Measurements from ENCODE around the gene TMSB15B. TPM values are rescaled to one million over a fixed set of nuclear protein-coding genes. Genes with fewer than 3 reads are reported as not detected.

Gene TMSB15B
- total and polyA plus RNA-seq, 2 donors (not counting 3 experiments of a cell fraction or from before 2014, with no cell fraction given), result 14.5 to 15.1 TPM

DNA sequence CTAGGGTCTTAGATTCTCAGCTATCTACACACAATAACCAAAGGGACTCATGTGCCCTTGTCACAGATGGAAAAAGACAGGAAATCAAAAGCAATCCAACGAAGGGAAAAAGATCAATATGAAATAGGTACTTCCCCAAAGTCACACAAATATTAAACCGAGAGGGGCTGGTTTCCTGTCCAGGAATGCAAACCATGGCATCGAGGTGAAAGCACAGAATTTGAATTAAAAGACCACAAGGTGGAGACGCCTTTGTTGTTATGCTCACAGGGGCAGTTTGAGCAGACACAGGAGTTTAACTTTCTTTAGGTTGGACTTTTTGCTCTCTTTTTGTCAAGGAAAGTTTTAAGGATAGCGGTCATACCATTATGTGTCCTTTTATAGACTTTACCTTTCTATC is 36.8 kb downstream of the TMSB15B start:
- no peak overlapping the region for H3K9ac ChIP-seq (replicated peaks; ENCODE audit: extremely low read depth, insufficient read depth, low read length)
- no peak overlapping the region for H3K27ac ChIP-seq (ENCODE audit: insufficient read depth, low read depth, low read length)
- H3K27me3 ChIP-seq (ENCODE audit: control insufficient read depth in 2 of 2, insufficient read depth in 2 of 2, low read length in 2 of 2), result no peaks in the 10 kb centered on the region
- H3K9me3 ChIP-seq (replicated peaks; ENCODE audit: control insufficient read depth, insufficient read depth, low read length), result no peaks in the 10 kb centered on the region
- CTCF ChIA-PET, result no interaction called here
- no peaks in the 10 kb centered on the region for H4K20me1 ChIP-seq (replicated peaks; ENCODE audit: control insufficient read depth, extremely low read depth, insufficient read depth, low read length)
- no peak overlapping the region for H2AFZ ChIP-seq (ENCODE audit: low read depth, low read length)
- no peaks in the 10 kb centered on the region for H3K79me2 ChIP-seq (ENCODE audit: control insufficient read depth, insufficient read depth, low read length)
- no peak for FAIRE-seq
- H3K36me3 ChIP-seq (ENCODE audit: control insufficient read depth in 2 of 2, extremely low read depth in 1 of 2, insufficient read depth in 2 of 2, low read length in 2 of 2), result no peaks in the 10 kb centered on the region
- H3K4me3 ChIP-seq (replicated peaks in 1 of 3; ENCODE audit: insufficient read depth in 1 of 3, low read depth in 1 of 3, low read length in 3 of 3), result no peak overlapping the region
- no peak for TF ChIP-seq GATA2 (IDR thresholded peaks at IDR 0.05; ENCODE audit: insufficient read depth, insufficient read length, low read depth, low read length)
- no peak for TF ChIP-seq JUN (IDR thresholded peaks at IDR 0.05; ENCODE audit: borderline replicate concordance, insufficient read depth, insufficient read length, low read depth)
- TF ChIP-seq EZH2 (IDR thresholded peaks at IDR 0.05; ENCODE audit: borderline replicate concordance, low read depth, low read length, severe bottlenecking), result no peak
- no peak for TF ChIP-seq MAX (IDR thresholded peaks at IDR 0.05; ENCODE audit: insufficient read depth, insufficient read length)
- TF ChIP-seq, protein P1, sequence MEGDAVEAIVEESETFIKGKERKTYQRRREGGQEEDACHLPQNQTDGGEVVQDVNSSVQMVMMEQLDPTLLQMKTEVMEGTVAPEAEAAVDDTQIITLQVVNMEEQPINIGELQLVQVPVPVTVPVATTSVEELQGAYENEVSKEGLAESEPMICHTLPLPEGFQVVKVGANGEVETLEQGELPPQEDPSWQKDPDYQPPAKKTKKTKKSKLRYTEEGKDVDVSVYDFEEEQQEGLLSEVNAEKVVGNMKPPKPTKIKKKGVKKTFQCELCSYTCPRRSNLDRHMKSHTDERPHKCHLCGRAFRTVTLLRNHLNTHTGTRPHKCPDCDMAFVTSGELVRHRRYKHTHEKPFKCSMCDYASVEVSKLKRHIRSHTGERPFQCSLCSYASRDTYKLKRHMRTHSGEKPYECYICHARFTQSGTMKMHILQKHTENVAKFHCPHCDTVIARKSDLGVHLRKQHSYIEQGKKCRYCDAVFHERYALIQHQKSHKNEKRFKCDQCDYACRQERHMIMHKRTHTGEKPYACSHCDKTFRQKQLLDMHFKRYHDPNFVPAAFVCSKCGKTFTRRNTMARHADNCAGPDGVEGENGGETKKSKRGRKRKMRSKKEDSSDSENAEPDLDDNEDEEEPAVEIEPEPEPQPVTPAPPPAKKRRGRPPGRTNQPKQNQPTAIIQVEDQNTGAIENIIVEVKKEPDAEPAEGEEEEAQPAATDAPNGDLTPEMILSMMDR (IDR thresholded peaks at IDR 0.05; ENCODE audit: extremely low read depth in 1 of 2, insufficient read depth in 1 of 2, low read depth in 1 of 2, low read length in 2 of 2), result no peak
- no peak for TF ChIP-seq POLR2AphosphoS5 (IDR thresholded peaks at IDR 0.05; ENCODE audit: insufficient read depth, low read depth, low read length)
- no peak for TF ChIP-seq POLR2A (IDR thresholded peaks at IDR 0.05; ENCODE audit: low read depth, low read length)
- TF ChIP-seq FOS (IDR thresholded peaks at IDR 0.05; ENCODE audit: borderline replicate concordance, insufficient read depth, low read length), result no peak
- no peak for TF ChIP-seq MYC (IDR thresholded peaks at IDR 0.05; ENCODE audit: low read depth, low read length)
- DNase-seq (ENCODE audit: low read depth, low spot score), result no peak
- POLR2A ChIA-PET, result no interaction called here
- H3K4me1 ChIP-seq (ENCODE audit: control insufficient read depth, extremely low read depth, insufficient read depth, low read length), result no peaks in the 10 kb centered on the region
- no peak overlapping the region for H3K4me2 ChIP-seq (ENCODE audit: insufficient read depth, low read length)
- H3K9me1 ChIP-seq (replicated peaks; ENCODE audit: control insufficient read depth, extremely low read depth, insufficient read depth, low read length), result no peaks in the 10 kb centered on the region
- dilution Hi-C loops (cut with MboI; ENCODE audit: extremely low pct_ligation_motif_present, low sequenced_read_pairs), result no loop called here
- intact Hi-C loops (cut with micrococcal nuclease), result no loop called here
- BruUV-seq (replicated peaks), result no TSS peak
